HepG2 (cell line): ENCODE data around the gene PLEKHA6. TPM values are rescaled to one million over a fixed set of nuclear protein-coding genes. Genes with fewer than 3 reads are reported as not detected.

Experiments
- ASH2L ChIP-seq: fragments of 300-600, 200-600 bp; sonication (generic); IDR thresholded peaks from 2 replicates; pipeline ENCODE4 v1.7.0; 2017; ENCODE audit warnings: low read depth, mild to moderate bottlenecking, moderate library complexity, mixed read lengths, low read length; ENCODE audit not compliant: insufficient read length
- CBX1 ChIP-seq: IDR thresholded peaks from one replicate; pipeline ENCODE4 v1.6.1; 2016; ENCODE audit warnings: antibody characterized with exemption, low read depth
- ELF4 ChIP-seq: sonication (generic); formaldehyde crosslinking; IDR thresholded peaks from 2 replicates; pipeline ENCODE4 v1.5.0; 2020; ENCODE audit warnings: missing genetic modification reagents, mild to moderate bottlenecking, moderate library complexity, borderline replicate concordance
- HDAC6 ChIP-seq: fragments of 200-600 bp; sonication (generic); IDR thresholded peaks from 2 replicates; pipeline ENCODE4 v1.7.0; 2017; ENCODE audit warnings: mild to moderate bottlenecking, antibody characterized with exemption, low read length, low read depth
- KLF6 ChIP-seq: IDR thresholded peaks from 2 replicates; pipeline ENCODE4 v1.8.0; 2016; ENCODE audit warnings: missing biosample characterization, missing genetic modification reagents
- KMT2B ChIP-seq: IDR thresholded peaks from 2 replicates; pipeline ENCODE4 v1.6.1; 2016; ENCODE audit warnings: missing genetic modification reagents, missing compliant biosample characterization
- NR2F6 ChIP-seq, 2 experiments: IDR thresholded peaks; 2 replicates each; pipeline ENCODE4 v1.6.1; 2016; ENCODE audit warnings: antibody characterized with exemption in 1 of 2, mild to moderate bottlenecking in 1 of 2
- PATZ1 ChIP-seq: sonication (generic); formaldehyde crosslinking; IDR thresholded peaks from 2 replicates; pipeline ENCODE4 v1.4.0; 2020; ENCODE audit warnings: missing genetic modification reagents
- RBFOX2 ChIP-seq: fragments of 200-400 bp; formaldehyde crosslinking; IDR thresholded peaks from 2 replicates; pipeline ENCODE4 v1.6.1; 2017; ENCODE audit warnings: low read depth, mild to moderate bottlenecking, low read length
- SRY ChIP-seq: sonication (generic); formaldehyde crosslinking; IDR thresholded peaks from 2 replicates; pipeline ENCODE4 v1.8.0; 2022; ENCODE audit warnings: mild to moderate bottlenecking, missing genetic modification reagents
- TEAD2 ChIP-seq: sonication (generic); formaldehyde crosslinking; IDR thresholded peaks from 2 replicates; pipeline ENCODE4 v1.9.0; 2021; ENCODE audit warnings: missing genetic modification reagents
- ZBTB10 ChIP-seq: sonication (generic); formaldehyde crosslinking; IDR thresholded peaks from 2 replicates; pipeline ENCODE4 v1.4.0; 2020; ENCODE audit warnings: missing genetic modification reagents, borderline replicate concordance
- ZBTB4 ChIP-seq: sonication (generic); formaldehyde crosslinking; IDR thresholded peaks from 2 replicates; pipeline ENCODE4 v1.4.0; 2020; ENCODE audit warnings: missing genetic modification reagents, mild to moderate bottlenecking, borderline replicate concordance
- ZBTB49 ChIP-seq: sonication (generic); formaldehyde crosslinking; IDR thresholded peaks from 2 replicates; pipeline ENCODE4 v1.4.0; 2020; ENCODE audit warnings: missing genetic modification reagents, borderline replicate concordance
- ZNF12 ChIP-seq: sonication (generic); formaldehyde crosslinking; IDR thresholded peaks from 2 replicates; pipeline ENCODE4 v1.5.0; 2020; ENCODE audit warnings: missing genetic modification reagents
- ZNF414 ChIP-seq: sonication (generic); formaldehyde crosslinking; IDR thresholded peaks from 2 replicates; pipeline ENCODE4 v1.5.0; 2020; ENCODE audit warnings: missing genetic modification reagents
- ZNF792 ChIP-seq: IDR thresholded peaks from 2 replicates; pipeline ENCODE4 v1.6.1; 2016
- polyA plus RNA-seq, 8 experiments: library from polyadenylated mRNA; depleted of rRNA in 3 of 8; stranded (reverse) in 7 of 8; unstranded in 1 of 8; fragments of >200 nt; fragmentation: Illumina TruSeq in 4 of 8; extraction: Trizol in 4 of 8; gene quantifications; 2 replicates each; pipeline versions ENCODE4 v1.2.1 to v1.2.3, GENCODE V29; 2011 to 2016; ENCODE audit warnings: low read depth in 4 of 8, missing spikeins in 1 of 8, mixed read lengths in 1 of 8; ENCODE audit not compliant: insufficient read depth in 1 of 8
- total RNA-seq, 5 experiments: library from RNA; depleted of rRNA; stranded (reverse); fragments of >200 nt; fragmentation: Illumina TruSeq; extraction: Trizol; gene quantifications; 2 replicates each; pipeline ENCODE4 v1.2.3, GENCODE V29; 2016; ENCODE audit warnings: low read depth in 1 of 5

The PLEKHA6 gene
- total and polyA plus RNA-seq, 2 of the 13 experiments (the other 11 are each of a cell fraction or from before 2014, with no cell fraction given): 5.3 to 11.4 TPM

GRCh38 chr1:204266504-204267034 is 93.2 kb downstream of the PLEKHA6 start (continued):
- TF ChIP-seq HDAC6 (no peak), PATZ1 (CRISPR knock-in tag) (peak; percentile 56; the same call in 1 of the 2 replicates), KLF6 (no peak), ZBTB4 (CRISPR knock-in tag) (no peak), ZNF792 (CRISPR knock-in tag) (0 out of 2 replicates have a peak, but pooled peaks have one; percentile 23), CBX1 (no peak), ZBTB10 (CRISPR knock-in tag) (peak; percentile 88; the same call in 1 of the 2 replicates), ZNF414 (CRISPR knock-in tag) (no peak), NR2F6 (IDR thresholded peaks at IDR 0.05) (peak; percentile 69), NR2F6 (CRISPR knock-in tag; IDR thresholded peaks at IDR 0.05) (peak; percentile 85), KMT2B (CRISPR knock-in tag) (no peak), ZBTB49 (CRISPR knock-in tag) (no peak), SRY (CRISPR knock-in tag) (no peak), TEAD2 (CRISPR knock-in tag) (no peak), ASH2L (no peak), ELF4 (no peak), RBFOX2 (no peak), ZNF12 (CRISPR knock-in tag) (peak; percentile 20; the same call in 1 of the 2 replicates)
